ENCODE results near the gene ALDH7A1.

Gene ALDH7A1

DNA sequence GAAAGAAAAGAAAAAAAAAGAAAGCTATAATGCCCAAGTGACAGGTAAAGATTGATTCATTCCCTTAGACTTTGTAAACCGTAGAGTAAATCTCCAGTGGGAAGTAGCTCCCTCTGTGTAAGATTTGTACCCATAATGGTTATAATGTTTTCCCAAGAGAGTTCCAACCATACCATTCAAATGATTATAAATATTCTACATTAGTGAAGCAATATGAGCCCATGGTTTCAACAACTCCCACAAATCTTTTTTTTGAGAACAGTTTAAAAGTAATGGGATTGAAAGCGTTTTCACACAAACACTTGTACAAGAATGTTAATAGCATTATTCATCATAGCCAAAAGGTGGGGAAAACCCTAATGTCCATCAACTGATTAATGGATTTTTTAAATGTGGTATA lies 113.8 kb downstream of the ALDH7A1 start:
- Histone ChIP-seq H3K36me3 (ENCODE audit: low read length) (no peaks in the 10 kb centered on the region), H3K9ac (ENCODE audit: low read length) (no peak overlapping the region), H3K4me2 (ENCODE audit: low read depth, low read length, poor library complexity, severe bottlenecking) (no peak overlapping the region), H2AFZ (ENCODE audit: low read depth, low read length, severe bottlenecking) (no peak overlapping the region), H4K20me1 (ENCODE audit: low read depth, low read length) (no peaks in the 10 kb centered on the region), H3K79me2 (ENCODE audit: insufficient read depth, low read length) (no peaks in the 10 kb centered on the region), H3K9me2 (replicated peaks; ENCODE audit: insufficient read depth, low read length) (no peaks in the 10 kb centered on the region), H3K27ac (ENCODE audit: low read depth, low read length) (no peak overlapping the region), H3K27me3 (ENCODE audit: low read length) (no peaks in the 10 kb centered on the region), H3F3A (ENCODE audit: insufficient read depth) (no peaks in the 10 kb centered on the region), H3K4me3 (ENCODE audit: insufficient read depth, low read length, poor library complexity, severe bottlenecking) (no peak overlapping the region), H3K9me3 (ENCODE audit: insufficient read depth, low read length) (no peaks in the 10 kb centered on the region)
- TF ChIP-seq, protein P1, sequence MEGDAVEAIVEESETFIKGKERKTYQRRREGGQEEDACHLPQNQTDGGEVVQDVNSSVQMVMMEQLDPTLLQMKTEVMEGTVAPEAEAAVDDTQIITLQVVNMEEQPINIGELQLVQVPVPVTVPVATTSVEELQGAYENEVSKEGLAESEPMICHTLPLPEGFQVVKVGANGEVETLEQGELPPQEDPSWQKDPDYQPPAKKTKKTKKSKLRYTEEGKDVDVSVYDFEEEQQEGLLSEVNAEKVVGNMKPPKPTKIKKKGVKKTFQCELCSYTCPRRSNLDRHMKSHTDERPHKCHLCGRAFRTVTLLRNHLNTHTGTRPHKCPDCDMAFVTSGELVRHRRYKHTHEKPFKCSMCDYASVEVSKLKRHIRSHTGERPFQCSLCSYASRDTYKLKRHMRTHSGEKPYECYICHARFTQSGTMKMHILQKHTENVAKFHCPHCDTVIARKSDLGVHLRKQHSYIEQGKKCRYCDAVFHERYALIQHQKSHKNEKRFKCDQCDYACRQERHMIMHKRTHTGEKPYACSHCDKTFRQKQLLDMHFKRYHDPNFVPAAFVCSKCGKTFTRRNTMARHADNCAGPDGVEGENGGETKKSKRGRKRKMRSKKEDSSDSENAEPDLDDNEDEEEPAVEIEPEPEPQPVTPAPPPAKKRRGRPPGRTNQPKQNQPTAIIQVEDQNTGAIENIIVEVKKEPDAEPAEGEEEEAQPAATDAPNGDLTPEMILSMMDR (IDR thresholded peaks at IDR 0.05; ENCODE audit: insufficient read depth, low read length, poor library complexity, severe bottlenecking): no peak
